ENCODE data around the gene LARGE2. TPM values are rescaled to one million over a fixed set of nuclear protein-coding genes. Genes with fewer than 3 reads are reported as not detected.

Gene LARGE2
- total and polyA plus RNA-seq, 2 of the 13 experiments (the other 11 are each of a cell fraction or from before 2014, with no cell fraction given): 8.5 to 21.6 TPM

GRCh38 chr11:45959851-45960250 lies 37.4 kb downstream of the LARGE2 start (continued):
- TF ChIP-seq PITX1 (CRISPR knock-in tag; IDR thresholded peaks at IDR 0.05) (no peak), ZNF350 (CRISPR knock-in tag; IDR thresholded peaks at IDR 0.05; ENCODE audit: borderline replicate concordance, low read depth) (no peak)

- Histone ChIP-seq H4K20me1 (ENCODE audit: insufficient read depth, low read length) (peaks cover 4% of the 10 kb centered on the region), H3K4me2 (ENCODE audit: low read depth, low read length) (no peak overlapping the region), H3K9ac (ENCODE audit: insufficient read depth, low read depth, low read length) (no peak overlapping the region), H3K4me1 (ENCODE audit: insufficient read depth, low read length) (no peaks in the 10 kb centered on the region), H3K36me3 (replicated peaks in 1 of 2; ENCODE audit: control insufficient read depth in 1 of 2, insufficient read depth in 2 of 2, low read length in 2 of 2) (peaks cover 4 to 5% of the 10 kb centered on the region in 2 experiments; a peak in 4 of 5 replicates), H2AFZ (ENCODE audit: low read length) (no peak overlapping the region), H3K27me3 (ENCODE audit: control insufficient read depth in 1 of 2, insufficient read depth in 2 of 2, low read length in 2 of 2) (no peaks in the 10 kb centered on the region), H3K4me3 (replicated peaks in 1 of 3; ENCODE audit: insufficient read depth in 1 of 3, low read depth in 2 of 3, low read length in 3 of 3) (no peak overlapping the region), H3K27ac (ENCODE audit: extremely low read length, insufficient read depth, low read length) (no peak overlapping the region), H3K79me2 (ENCODE audit: insufficient read depth, low read length) (no peaks in the 10 kb centered on the region), H3K9me3 (ENCODE audit: low read length) (peaks cover 7% of the 10 kb centered on the region; the same call in 1 of the 2 replicates)
- FAIRE-seq (no peak), DNase-seq (ENCODE audit: low spot score) (no peak), ATAC-seq (no peak)
- no peak for TF ChIP-seq PCBP1 (IDR thresholded peaks at IDR 0.05; ENCODE audit: borderline replicate concordance, low read depth, low read length)
- TF ChIP-seq CCAR2 (optimal IDR thresholded peaks at IDR 0.05; ENCODE audit: low read depth, low read length): no peak
- TF ChIP-seq TCF7 (IDR thresholded peaks at IDR 0.05; ENCODE audit: low read depth): no peak
- no peak for TF ChIP-seq PAF1 (CRISPR knock-in tag; IDR thresholded peaks at IDR 0.05)
- peak; percentile 37; the same call in 1 of the 2 replicates for TF ChIP-seq CEBPB (IDR thresholded peaks at IDR 0.05; ENCODE audit: borderline replicate concordance, low read depth, low read length)
- no peak for TF ChIP-seq ZNF138 (CRISPR knock-in tag; IDR thresholded peaks at IDR 0.05; ENCODE audit: low read depth)
- no peak for TF ChIP-seq DPF2 (CRISPR knock-in tag; IDR thresholded peaks at IDR 0.05; ENCODE audit: borderline replicate concordance, low read depth)
- CTCF ChIA-PET (ENCODE audit: low intra/inter-chr PET ratio, low total read pairs): no interaction called here
- no TSS peak for BruUV-seq (replicated peaks)
- intact Hi-C loops (cut with micrococcal nuclease; ENCODE audit: unreplicated experiment) (no loop called here), in situ Hi-C loops (cut with HindIII; ENCODE audit: extremely low pct_ligation_motif_present, low pct_unique_long_range_greater_than_20kb) (no loop called here)
- POLR2A ChIA-PET: no interaction called here
- 92% methylated on average over 4 of the region's 4 CpGs for WGBS (ENCODE audit: low lambda C conversion rate)
These were observed 38.1 kb downstream of the LARGE2 start for GRCh38 chr11:45960387-45961095.

Data from HepG2 (cell line).